Esophagus squamous epithelium (tissue), 4 donors: ENCODE data around the gene METTL9.
"Not testable (repeated sequence)": the region's sequence is repeated elsewhere in the genome, so short reads cannot be mapped to it uniquely, and the experiment has no call there.

ENCODE experiments used
- CTCF ChIP-seq, 6 experiments: fragments of 450-650 bp in 4 of 6; fragments of 200-600 bp in 2 of 6; sonication (generic) in 2 of 6; IDR thresholded peaks; one replicate each; pipeline ENCODE4 v1.5.1; 2016 to 2019; ENCODE audit warnings: antibody characterized with exemption in 6 of 6, mild to moderate bottlenecking in 4 of 6, moderate library complexity in 4 of 6
- POLR2A ChIP-seq, 4 donors: fragments of 450-650 bp; IDR thresholded peaks; one replicate each; pipeline ENCODE4 v1.6.1; 2017; ENCODE audit warnings: antibody characterized with exemption in 4 of 4, mild to moderate bottlenecking in 4 of 4, moderate library complexity in 3 of 4

GRCh38 chr16:21680714-21681113 lies 81.3 kb downstream of the METTL9 start:
- TF ChIP-seq CTCF, POLR2A (IDR thresholded peaks at IDR 0.05): not testable (repeated sequence)
